Panc1 (cell line): ENCODE data around the gene NDUFS6.

Experiments
- CTCF ChIP-seq: fragments of 450-650 bp; IDR thresholded peaks from 2 replicates; pipeline ENCODE4 v1.5.1; 2017; ENCODE audit warnings: mild to moderate bottlenecking
- POLR2AphosphoS5 ChIP-seq: IDR thresholded peaks from 2 replicates; pipeline ENCODE4 v1.6.1; 2012; ENCODE audit warnings: mild to moderate bottlenecking, low read depth, low read length, moderate library complexity
- REST ChIP-seq, 2 experiments: IDR thresholded peaks; 2 replicates each; pipeline ENCODE4 v1.6.1; 2011 to 2012; ENCODE audit warnings: low read depth in 2 of 2, control low read depth in 1 of 2, low read length in 1 of 2, mild to moderate bottlenecking in 1 of 2, moderate library complexity in 1 of 2; ENCODE audit not compliant: insufficient read depth in 1 of 2
- SIN3A ChIP-seq: IDR thresholded peaks from 2 replicates; pipeline ENCODE4 v1.6.1; 2012; ENCODE audit warnings: low read depth, mild to moderate bottlenecking, low read length, moderate library complexity, borderline replicate concordance; ENCODE audit not compliant: insufficient read depth
- TCF7L2 ChIP-seq: IDR thresholded peaks from 2 replicates; pipeline ENCODE4 v1.6.1; 2011; ENCODE audit warnings: mild to moderate bottlenecking, low read depth, low read length, inconsistent platforms

- TF ChIP-seq CTCF = no peak
- TF ChIP-seq TCF7L2 = no peak
- TF ChIP-seq POLR2AphosphoS5 = no peak
- no peak for TF ChIP-seq REST (IDR thresholded peaks at IDR 0.05; ENCODE audit: insufficient read depth in 1 of 2, low read depth in 2 of 2, low read length in 1 of 2)
- TF ChIP-seq SIN3A = no peak
Observed at GRCh38 chr5:1754531-1755220, 46.5 kb upstream of the NDUFS6 start.
